K562 (cell line): ENCODE measurements around the gene ATP2A3. TPM values are rescaled to one million over a fixed set of nuclear protein-coding genes. Genes with fewer than 3 reads are reported as not detected.

ENCODE experiments used
- ATAC-seq: fragments of 200-7000 bp; cut with Tn5 transposase; 3 replicates; pipeline ENCODE4 v1.9.1; 2020; ENCODE audit warnings: moderate library complexity
- BruUV-seq: library from RNA; stranded (reverse); fragments of 400-500 nt; replicated peaks from 2 replicates; lab custom pipeline; 2021; lab: Mats Ljungman, UMichigan
- CTCF ChIA-PET: fragments of 300-600 bp; formaldehyde crosslinking; extraction: SDS; loops from one replicate; lab custom pipeline; 2021; ENCODE audit warnings: low intra/inter-chr PET ratio; lab: Yijun Ruan, JAX
- POLR2A ChIA-PET: fragments of 300-600, 350-650 bp; sonication (Branson Sonifier 250); formaldehyde crosslinking; extraction: SDS; loops from one replicate; lab custom pipeline; 2021; ENCODE audit warnings: antibody characterized with exemption, inconsistent platforms; lab: Yijun Ruan, JAX
- DNase-seq, 4 experiments: peaks; one replicate each; pipeline versions ENCODE4 v3.0.0 to v3.0.0-alpha.2; 2011 to 2018; ENCODE audit warnings: low spot score in 3 of 4, mixed read lengths in 3 of 4; ENCODE audit errors: extremely low read depth in 1 of 4
- FAIRE-seq: peaks from 2 replicates; lab custom pipeline; 2011; peaks lifted over from hg19 to GRCh38; lab: Jason Lieb, UNC
- H2AFZ ChIP-seq: 2 replicates; pipeline ENCODE4 v1.6.0; 2011; ENCODE audit warnings: low read depth, low read length, control low read depth, inconsistent platforms
- H3K27ac ChIP-seq: fragments of 200-600 bp; 3 replicates; pipeline ENCODE4 v1.8.0; 2011; ENCODE audit warnings: low read depth, mild to moderate bottlenecking, control low read depth, inconsistent platforms, low read length, moderate library complexity, mixed read lengths; ENCODE audit errors: extremely low read depth
- H3K27me3 ChIP-seq, 2 experiments: fragments of 300-600 bp in 1 of 2; 2 replicates in 1 of 2; 3 replicates in 1 of 2; pipeline versions ENCODE4 v1.6.0 to v1.8.0; 2011; ENCODE audit warnings: inconsistent platforms in 2 of 2, low read length in 2 of 2, mild to moderate bottlenecking in 1 of 2, mixed read lengths in 1 of 2, moderate library complexity in 1 of 2; ENCODE audit not compliant: control insufficient read depth in 2 of 2, insufficient read depth in 2 of 2
- H3K36me3 ChIP-seq: fragments of 300-600 bp; 3 replicates; pipeline ENCODE4 v1.8.0; 2011; ENCODE audit warnings: mild to moderate bottlenecking, low read length, inconsistent platforms; ENCODE audit not compliant: control insufficient read depth, insufficient read depth
- H3K4me1 ChIP-seq, 2 experiments: fragments of 200-600 bp in 1 of 2; replicated peaks in 1 of 2; 2 replicates in 1 of 2; 3 replicates in 1 of 2; pipeline versions ENCODE4 v1.5.1 to v1.8.0; 2011; ENCODE audit warnings: inconsistent platforms in 2 of 2, low read length in 2 of 2, mild to moderate bottlenecking in 1 of 2, mixed read lengths in 1 of 2, moderate library complexity in 1 of 2; ENCODE audit not compliant: control insufficient read depth in 2 of 2, insufficient read depth in 2 of 2
- H3K4me2 ChIP-seq: 2 replicates; pipeline ENCODE4 v1.6.1; 2011; ENCODE audit warnings: low read length, control low read depth, inconsistent platforms, mixed read lengths; ENCODE audit not compliant: insufficient read depth
- H3K4me3 ChIP-seq: fragments of 200-600 bp; sonication (generic), shearing (Covaris generic); 2 replicates; pipeline ENCODE4 v1.5.1; 2016; ENCODE audit warnings: control low read depth, inconsistent platforms
- H3K79me2 ChIP-seq: fragments of 200-600 bp; 3 replicates; pipeline ENCODE4 v1.8.0; 2011; ENCODE audit warnings: low read length, inconsistent platforms; ENCODE audit not compliant: control insufficient read depth, insufficient read depth
- H3K9ac ChIP-seq, 2 experiments: 2 replicates each; pipeline versions ENCODE4 v1.6.0 to v1.6.1; 2011; ENCODE audit warnings: low read depth in 2 of 2, low read length in 2 of 2, control low read depth in 1 of 2, inconsistent platforms in 1 of 2, mild to moderate bottlenecking in 1 of 2, mixed read lengths in 1 of 2; ENCODE audit not compliant: insufficient read depth in 1 of 2
- H3K9me1 ChIP-seq: one replicate; pipeline ENCODE4 v1.6.0; 2011; ENCODE audit warnings: inconsistent platforms, mild to moderate bottlenecking, low read length, moderate library complexity; ENCODE audit not compliant: control insufficient read depth, insufficient read depth
- H3K9me3 ChIP-seq: replicated peaks from 2 replicates; pipeline ENCODE4 v1.5.1; 2011; ENCODE audit warnings: low read depth, low read length, inconsistent platforms; ENCODE audit not compliant: control insufficient read depth, insufficient read depth
- H4K20me1 ChIP-seq: replicated peaks from 2 replicates; pipeline ENCODE4 v1.6.1; 2011; ENCODE audit warnings: low read length, inconsistent platforms, mixed read lengths; ENCODE audit not compliant: control insufficient read depth, insufficient read depth
- BRD9 ChIP-seq: fragments of 450-650 bp; IDR thresholded peaks from 2 replicates; pipeline ENCODE4 v1.6.1; 2018; ENCODE audit warnings: low read depth; ENCODE audit not compliant: partially characterized antibody
- CEBPB ChIP-seq: fragments of 450-650 bp; IDR thresholded peaks from 2 replicates; pipeline ENCODE4 v1.6.1; 2016; ENCODE audit warnings: missing genetic modification characterization, missing compliant biosample characterization
- EWSR1 ChIP-seq: fragments of 450-650 bp; IDR thresholded peaks from 2 replicates; pipeline ENCODE4 v1.6.1; 2018; ENCODE audit warnings: borderline replicate concordance, mild to moderate bottlenecking, low read depth, moderate library complexity; ENCODE audit not compliant: partially characterized antibody
- POLR2G ChIP-seq: fragments of 200-400 bp; formaldehyde crosslinking; IDR thresholded peaks from 2 replicates; pipeline ENCODE4 v1.6.1; 2017; ENCODE audit warnings: low read depth, mild to moderate bottlenecking, antibody characterized with exemption, low read length, moderate library complexity
- RBFOX2 ChIP-seq: fragments of 200-400 bp; formaldehyde crosslinking; IDR thresholded peaks from 2 replicates; pipeline ENCODE4 v1.6.1; 2017; ENCODE audit warnings: low read depth, mild to moderate bottlenecking, low read length, moderate library complexity
- RBM22 ChIP-seq: fragments of 200-400 bp; formaldehyde crosslinking; IDR thresholded peaks from 2 replicates; pipeline ENCODE4 v1.6.1; 2018; ENCODE audit warnings: low read length, low read depth; ENCODE audit not compliant: poor library complexity, severe bottlenecking
- ZNF140 ChIP-seq: fragments of 250-450 bp; sonication (Bioruptor Pico); IDR thresholded peaks from 2 replicates; pipeline ENCODE4 v1.8.0; 2021; ENCODE audit warnings: moderate library complexity, mild to moderate bottlenecking, inconsistent platforms
- ZNF311 ChIP-seq: fragments of 250-450 bp; sonication (Bioruptor Pico); IDR thresholded peaks from 2 replicates; pipeline ENCODE4 v1.4.0; 2020; ENCODE audit warnings: mild to moderate bottlenecking, moderate library complexity
- ZZZ3 ChIP-seq: fragments of 450-650 bp; IDR thresholded peaks from 2 replicates; pipeline ENCODE4 v1.6.1; 2016; ENCODE audit warnings: antibody characterized with exemption, mild to moderate bottlenecking, moderate library complexity
- WGBS: fragments of 100-300 bp; shearing (Covaris generic); methylation state at CpG from one replicate; pipeline ENCODE4 v1.1.6; 2016; ENCODE audit warnings: low coverage, mixed read lengths; ENCODE audit not compliant: insufficient coverage; ENCODE audit errors: missing lambda C conversion rate; 5-methylcytosine and 5-hydroxymethylcytosine counted together
- in situ Hi-C: fragments of 300-500 bp; cut with MboI; formaldehyde crosslinking; loops from 4 replicates; pipeline ENCODE4 v1.15.0; 2018; ENCODE audit warnings: inconsistent platforms, mixed read lengths
- intact Hi-C: fragments of 100-400 bp; cut with micrococcal nuclease; formaldehyde crosslinking; loops from 2 replicates; pipeline ENCODE4 v1.14.2; 2022
- polyA plus RNA-seq, 8 experiments: library from polyadenylated mRNA; depleted of rRNA in 4 of 8; stranded (reverse) in 5 of 8; unstranded in 3 of 8; fragments of >200 nt; fragmentation: Nextera tagmentation in 2 of 8; fragmentation: Illumina TruSeq in 1 of 8; extraction: Ambion mirVana in 2 of 8; extraction: Trizol in 1 of 8; gene quantifications; 2 replicates each; pipeline versions ENCODE4 v1.2.1 to v1.2.3, GENCODE V29; 2011 to 2014; ENCODE audit warnings: inconsistent platforms in 1 of 8, missing spikeins in 1 of 8
- total RNA-seq, 7 experiments: library from RNA; depleted of rRNA in 6 of 7; stranded (reverse); fragments of >200 nt in 6 of 7; fragmentation: Illumina TruSeq in 2 of 7; extraction: Trizol in 2 of 7; gene quantifications; 2 replicates each; pipeline versions ENCODE4 v1.2.1 to v1.2.3, GENCODE V29; 2011 to 2021; ENCODE audit warnings: low replicate concordance in 1 of 7
- TF ChIP-seq, protein P1 (sequence below): fragments of 450-650 bp; formaldehyde crosslinking; IDR thresholded peaks from 2 replicates; pipeline ENCODE4 v1.4.0; 2020; ENCODE audit warnings: mild to moderate bottlenecking, moderate library complexity
- TF ChIP-seq, protein P2 (sequence below): fragments of 450-650 bp; IDR thresholded peaks from 2 replicates; pipeline ENCODE4 v1.6.1; 2016
- TF ChIP-seq, protein P3 (sequence below): sonication (generic); formaldehyde crosslinking; IDR thresholded peaks from 2 replicates; pipeline ENCODE4 v1.8.1; 2023; ENCODE audit warnings: mild to moderate bottlenecking, missing genetic modification reagents

The ATP2A3 gene
- total and polyA plus RNA-seq, 9 of the 15 experiments (the other 6 are each of a cell fraction or from before 2014, with no cell fraction given), result 0.65 to 103 (median 31.3) TPM

DNA sequence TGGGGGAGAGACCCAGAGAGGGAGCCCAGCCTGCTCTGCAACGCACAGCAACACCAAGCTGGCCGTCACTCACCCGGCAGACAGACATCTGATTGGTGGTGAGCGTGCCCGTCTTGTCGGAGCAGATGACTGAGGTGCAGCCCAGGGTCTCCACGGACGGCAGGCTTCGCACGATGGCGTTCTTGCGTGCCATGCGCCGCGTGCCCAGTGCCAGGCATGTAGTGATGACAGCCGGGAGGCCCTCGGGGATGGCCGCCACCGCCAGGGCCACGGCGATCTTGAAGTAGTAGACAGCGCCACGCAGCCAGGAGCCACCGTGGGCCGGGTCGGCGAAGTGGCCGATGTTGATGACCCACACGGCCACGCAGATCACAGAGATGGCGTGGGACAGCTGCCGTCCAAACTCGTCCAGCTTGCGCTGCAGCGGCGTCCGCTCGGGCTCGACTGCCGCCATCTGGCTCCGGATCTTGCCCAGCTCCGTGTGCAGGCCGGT lies 16.9 kb downstream of the ATP2A3 start:
- H2AFZ ChIP-seq, result no peak overlapping the region
- no peaks in the 10 kb centered on the region for H3K27me3 ChIP-seq
- ChIA-PET POLR2A (interaction anchor here (6.9 kb wide), 1 partner anchor 13 kb away, joined by 40 read pairs; no protein-coding TSS in a partner anchor), CTCF (no interaction called here)
- no peak overlapping the region for H3K4me2 ChIP-seq
- BruUV-seq, result no TSS peak
- no peaks in the 10 kb centered on the region for H3K9me1 ChIP-seq
- FAIRE-seq (no peak), DNase-seq (no peak), ATAC-seq (no peak)
- H3K27ac ChIP-seq, result no peak overlapping the region
- no peak overlapping the region for H3K9ac ChIP-seq
- in situ Hi-C loops (no loop called here), intact Hi-C loops (no loop called here)
- H3K4me1 ChIP-seq, result peaks cover 2 to 36% of the 10 kb centered on the region in 2 experiments; a peak in 3 of 5 replicates
- no peak for TF ChIP-seq ZNF140
- TF ChIP-seq RBM22, result peak; percentile 80
- TF ChIP-seq RBFOX2, result peak; percentile 56
- TF ChIP-seq ZZZ3, result no peak
- TF ChIP-seq, protein P1, sequence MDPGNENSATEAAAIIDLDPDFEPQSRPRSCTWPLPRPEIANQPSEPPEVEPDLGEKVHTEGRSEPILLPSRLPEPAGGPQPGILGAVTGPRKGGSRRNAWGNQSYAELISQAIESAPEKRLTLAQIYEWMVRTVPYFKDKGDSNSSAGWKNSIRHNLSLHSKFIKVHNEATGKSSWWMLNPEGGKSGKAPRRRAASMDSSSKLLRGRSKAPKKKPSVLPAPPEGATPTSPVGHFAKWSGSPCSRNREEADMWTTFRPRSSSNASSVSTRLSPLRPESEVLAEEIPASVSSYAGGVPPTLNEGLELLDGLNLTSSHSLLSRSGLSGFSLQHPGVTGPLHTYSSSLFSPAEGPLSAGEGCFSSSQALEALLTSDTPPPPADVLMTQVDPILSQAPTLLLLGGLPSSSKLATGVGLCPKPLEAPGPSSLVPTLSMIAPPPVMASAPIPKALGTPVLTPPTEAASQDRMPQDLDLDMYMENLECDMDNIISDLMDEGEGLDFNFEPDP, result no peak
- TF ChIP-seq BRD9, result no peak
- TF ChIP-seq CEBPB (tag), result no peak
- TF ChIP-seq EWSR1, result no peak
- TF ChIP-seq, protein P2, sequence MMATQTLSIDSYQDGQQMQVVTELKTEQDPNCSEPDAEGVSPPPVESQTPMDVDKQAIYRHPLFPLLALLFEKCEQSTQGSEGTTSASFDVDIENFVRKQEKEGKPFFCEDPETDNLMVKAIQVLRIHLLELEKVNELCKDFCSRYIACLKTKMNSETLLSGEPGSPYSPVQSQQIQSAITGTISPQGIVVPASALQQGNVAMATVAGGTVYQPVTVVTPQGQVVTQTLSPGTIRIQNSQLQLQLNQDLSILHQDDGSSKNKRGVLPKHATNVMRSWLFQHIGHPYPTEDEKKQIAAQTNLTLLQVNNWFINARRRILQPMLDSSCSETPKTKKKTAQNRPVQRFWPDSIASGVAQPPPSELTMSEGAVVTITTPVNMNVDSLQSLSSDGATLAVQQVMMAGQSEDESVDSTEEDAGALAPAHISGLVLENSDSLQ, result peak; percentile 56
- TF ChIP-seq, protein P3, sequence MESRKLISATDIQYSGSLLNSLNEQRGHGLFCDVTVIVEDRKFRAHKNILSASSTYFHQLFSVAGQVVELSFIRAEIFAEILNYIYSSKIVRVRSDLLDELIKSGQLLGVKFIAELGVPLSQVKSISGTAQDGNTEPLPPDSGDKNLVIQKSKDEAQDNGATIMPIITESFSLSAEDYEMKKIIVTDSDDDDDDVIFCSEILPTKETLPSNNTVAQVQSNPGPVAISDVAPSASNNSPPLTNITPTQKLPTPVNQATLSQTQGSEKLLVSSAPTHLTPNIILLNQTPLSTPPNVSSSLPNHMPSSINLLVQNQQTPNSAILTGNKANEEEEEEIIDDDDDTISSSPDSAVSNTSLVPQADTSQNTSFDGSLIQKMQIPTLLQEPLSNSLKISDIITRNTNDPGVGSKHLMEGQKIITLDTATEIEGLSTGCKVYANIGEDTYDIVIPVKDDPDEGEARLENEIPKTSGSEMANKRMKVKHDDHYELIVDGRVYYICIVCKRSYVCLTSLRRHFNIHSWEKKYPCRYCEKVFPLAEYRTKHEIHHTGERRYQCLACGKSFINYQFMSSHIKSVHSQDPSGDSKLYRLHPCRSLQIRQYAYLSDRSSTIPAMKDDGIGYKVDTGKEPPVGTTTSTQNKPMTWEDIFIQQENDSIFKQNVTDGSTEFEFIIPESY (CRISPR knock-in tag), result peak; percentile 44; the same call in 1 of the 2 replicates
- no peak for TF ChIP-seq ZNF311
- TF ChIP-seq POLR2G, result peak; percentile 75
- TF ChIP-seq, all 486 proteins: peak for 5
- 95% methylated on average over 8 of the region's 43 CpGs for WGBS
- H3K36me3 ChIP-seq, result peaks cover 64% of the 10 kb centered on the region; the same call in 2 of the 3 replicates
- no peaks in the 10 kb centered on the region for H4K20me1 ChIP-seq
- H3K4me3 ChIP-seq, result no peak overlapping the region
- H3K9me3 ChIP-seq, result no peaks in the 10 kb centered on the region
- no peaks in the 10 kb centered on the region for H3K79me2 ChIP-seq
